Cardiac muscle cell (in vitro differentiated cells and primary cell): ENCODE results near the gene GPR139. TPM values are rescaled to one million over a fixed set of nuclear protein-coding genes. Genes with fewer than 3 reads are reported as not detected.

ENCODE experiments used
- DNase-seq, 2 donors: peaks; one replicate each; pipeline versions ENCODE4 v3.0.0 to v3.0.0-alpha.2; 2010 to 2017; ENCODE audit warnings: low read depth in 1 of 2, low spot score in 1 of 2
- H3K27ac ChIP-seq: fragments of 200-600 bp; sonication (generic); 2 replicates; pipeline ENCODE4 v1.5.1; 2016
- H3K27me3 ChIP-seq: fragments of 200-600 bp; sonication (generic); 2 replicates; pipeline ENCODE4 v1.6.0; 2016; ENCODE audit warnings: control low read depth
- H3K36me3 ChIP-seq: fragments of 200-600 bp; sonication (generic); 2 replicates; pipeline ENCODE4 v1.5.1; 2016; ENCODE audit warnings: control low read depth
- H3K4me1 ChIP-seq: fragments of 200-600 bp; sonication (generic); 2 replicates; pipeline ENCODE4 v1.8.1; 2017; ENCODE audit warnings: low read depth, mild to moderate bottlenecking, mixed run types
- H3K4me3 ChIP-seq: fragments of 200-600 bp; sonication (generic); 2 replicates; pipeline ENCODE4 v1.5.1; 2016; ENCODE audit warnings: mild to moderate bottlenecking
- H3K9me3 ChIP-seq: fragments of 200-600 bp; sonication (generic); 2 replicates; pipeline ENCODE4 v1.5.1; 2017; ENCODE audit warnings: low read depth, mild to moderate bottlenecking, control low read depth
- polyA plus RNA-seq: library from polyadenylated mRNA; unstranded; fragments of >200 nt; fragmentation: Nextera tagmentation; extraction: Ambion mirVana; gene quantifications from 2 replicates; pipeline ENCODE4 v1.2.1, GENCODE V29; 2016
- total RNA-seq: library from RNA; depleted of rRNA; stranded (reverse); fragments of >200 nt; gene quantifications from 2 replicates; pipeline ENCODE4 v1.2.3, GENCODE V29; 2016
- TF ChIP-seq, protein P1 (sequence below): IDR thresholded peaks from 2 replicates; pipeline ENCODE4 v1.5.1; 2012; ENCODE audit warnings: low read depth, mild to moderate bottlenecking, low read length

GPR139 gene
- total and polyA plus RNA-seq, 2 experiments from 2014 or later = not detected

- Histone ChIP-seq H3K27ac (no peak overlapping the region), H3K9me3 (no peaks in the 10 kb centered on the region), H3K36me3 (no peaks in the 10 kb centered on the region), H3K4me1 (no peaks in the 10 kb centered on the region), H3K27me3 (no peaks in the 10 kb centered on the region), H3K4me3 (no peak overlapping the region)
- TF ChIP-seq, protein P1, sequence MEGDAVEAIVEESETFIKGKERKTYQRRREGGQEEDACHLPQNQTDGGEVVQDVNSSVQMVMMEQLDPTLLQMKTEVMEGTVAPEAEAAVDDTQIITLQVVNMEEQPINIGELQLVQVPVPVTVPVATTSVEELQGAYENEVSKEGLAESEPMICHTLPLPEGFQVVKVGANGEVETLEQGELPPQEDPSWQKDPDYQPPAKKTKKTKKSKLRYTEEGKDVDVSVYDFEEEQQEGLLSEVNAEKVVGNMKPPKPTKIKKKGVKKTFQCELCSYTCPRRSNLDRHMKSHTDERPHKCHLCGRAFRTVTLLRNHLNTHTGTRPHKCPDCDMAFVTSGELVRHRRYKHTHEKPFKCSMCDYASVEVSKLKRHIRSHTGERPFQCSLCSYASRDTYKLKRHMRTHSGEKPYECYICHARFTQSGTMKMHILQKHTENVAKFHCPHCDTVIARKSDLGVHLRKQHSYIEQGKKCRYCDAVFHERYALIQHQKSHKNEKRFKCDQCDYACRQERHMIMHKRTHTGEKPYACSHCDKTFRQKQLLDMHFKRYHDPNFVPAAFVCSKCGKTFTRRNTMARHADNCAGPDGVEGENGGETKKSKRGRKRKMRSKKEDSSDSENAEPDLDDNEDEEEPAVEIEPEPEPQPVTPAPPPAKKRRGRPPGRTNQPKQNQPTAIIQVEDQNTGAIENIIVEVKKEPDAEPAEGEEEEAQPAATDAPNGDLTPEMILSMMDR = no peak
- DNase-seq = no peak
Measured at GRCh38 chr16:20020976-20021375, 52.7 kb downstream of the GPR139 start.

GRCh38 chr16:20020083-20020482 is 53.6 kb downstream of the GPR139 start:
- TF ChIP-seq, protein P1 = no peak
- H3K27me3 ChIP-seq = no peaks in the 10 kb centered on the region
- no peaks in the 10 kb centered on the region for H3K9me3 ChIP-seq
- no peaks in the 10 kb centered on the region for H3K4me1 ChIP-seq
- no peak overlapping the region for H3K4me3 ChIP-seq
- DNase-seq = no peak
- H3K27ac ChIP-seq = no peak overlapping the region
- no peaks in the 10 kb centered on the region for H3K36me3 ChIP-seq

- H3K4me1 ChIP-seq = no peaks in the 10 kb centered on the region
- no peaks in the 10 kb centered on the region for H3K9me3 ChIP-seq
- no peaks in the 10 kb centered on the region for H3K36me3 ChIP-seq
- DNase-seq = no peak
- no peak overlapping the region for H3K4me3 ChIP-seq
- TF ChIP-seq, protein P1 = no peak
- no peak overlapping the region for H3K27ac ChIP-seq
- H3K27me3 ChIP-seq = no peaks in the 10 kb centered on the region
Measured at GRCh38 chr16:20016234-20016633, 57.5 kb downstream of the GPR139 start.

DNA sequence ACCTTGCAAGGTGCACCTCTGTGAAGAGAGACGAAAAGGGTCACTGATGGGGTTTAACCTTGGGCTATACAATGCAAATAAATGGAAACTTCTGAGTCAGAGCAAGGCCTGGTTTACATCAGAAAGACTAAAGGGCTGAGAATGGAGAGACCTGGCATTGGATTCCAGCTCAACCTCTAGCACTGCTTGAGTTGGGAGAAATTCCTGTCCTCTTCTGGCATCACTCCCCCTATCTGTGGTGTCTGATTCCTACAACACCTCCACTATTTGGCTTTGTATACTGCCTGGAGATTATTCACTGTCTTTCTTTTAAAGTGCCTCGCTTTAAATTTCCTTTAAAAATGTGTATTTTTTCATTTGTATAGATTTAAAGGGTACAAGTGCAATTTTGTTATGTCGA is 68.8 kb downstream of the GPR139 start:
- H3K27ac ChIP-seq = no peak overlapping the region
- TF ChIP-seq, protein P1 = no peak
- DNase-seq = no peak
- no peaks in the 10 kb centered on the region for H3K4me1 ChIP-seq
- no peaks in the 10 kb centered on the region for H3K36me3 ChIP-seq
- H3K4me3 ChIP-seq = no peak overlapping the region
- H3K27me3 ChIP-seq = no peaks in the 10 kb centered on the region
- H3K9me3 ChIP-seq = no peaks in the 10 kb centered on the region

GRCh38 chr16:20002936-20003335 is 70.8 kb downstream of the GPR139 start:
- H3K4me1 ChIP-seq = no peaks in the 10 kb centered on the region
- H3K4me3 ChIP-seq = no peak overlapping the region
- no peak for DNase-seq
- H3K36me3 ChIP-seq = no peaks in the 10 kb centered on the region
- H3K27me3 ChIP-seq = no peaks in the 10 kb centered on the region
- H3K9me3 ChIP-seq = no peaks in the 10 kb centered on the region
- no peak overlapping the region for H3K27ac ChIP-seq
- TF ChIP-seq, protein P1 = no peak
